K562 (cell line): Measurements from ENCODE around the gene FAM89B. TPM values are rescaled to one million over a fixed set of nuclear protein-coding genes. Genes with fewer than 3 reads are reported as not detected.

Experiments used
- ATAC-seq: fragments of 200-7000 bp; cut with Tn5 transposase; 3 replicates; pipeline ENCODE4 v1.9.1; 2020; ENCODE audit warnings: moderate library complexity
- BruUV-seq: library from RNA; stranded (reverse); fragments of 400-500 nt; replicated peaks from 2 replicates; lab custom pipeline; 2021; lab: Mats Ljungman, UMichigan
- CTCF ChIA-PET: fragments of 300-600 bp; formaldehyde crosslinking; extraction: SDS; loops from one replicate; lab custom pipeline; 2021; ENCODE audit warnings: low intra/inter-chr PET ratio; lab: Yijun Ruan, JAX
- POLR2A ChIA-PET: fragments of 300-600, 350-650 bp; sonication (Branson Sonifier 250); formaldehyde crosslinking; extraction: SDS; loops from one replicate; lab custom pipeline; 2021; ENCODE audit warnings: antibody characterized with exemption, inconsistent platforms; lab: Yijun Ruan, JAX
- DNase-seq, 4 experiments: peaks; one replicate each; pipeline versions ENCODE4 v3.0.0 to v3.0.0-alpha.2; 2011 to 2018; ENCODE audit warnings: low spot score in 3 of 4, mixed read lengths in 3 of 4; ENCODE audit errors: extremely low read depth in 1 of 4
- FAIRE-seq: peaks from 2 replicates; lab custom pipeline; 2011; peaks lifted over from hg19 to GRCh38; lab: Jason Lieb, UNC
- H2AFZ ChIP-seq: 2 replicates; pipeline ENCODE4 v1.6.0; 2011; ENCODE audit warnings: low read depth, low read length, control low read depth, inconsistent platforms
- H3K27ac ChIP-seq: fragments of 200-600 bp; 3 replicates; pipeline ENCODE4 v1.8.0; 2011; ENCODE audit warnings: low read depth, mild to moderate bottlenecking, control low read depth, inconsistent platforms, low read length, moderate library complexity, mixed read lengths; ENCODE audit errors: extremely low read depth
- H3K27me3 ChIP-seq, 2 experiments: fragments of 300-600 bp in 1 of 2; 2 replicates in 1 of 2; 3 replicates in 1 of 2; pipeline versions ENCODE4 v1.6.0 to v1.8.0; 2011; ENCODE audit warnings: inconsistent platforms in 2 of 2, low read length in 2 of 2, mild to moderate bottlenecking in 1 of 2, mixed read lengths in 1 of 2, moderate library complexity in 1 of 2; ENCODE audit not compliant: control insufficient read depth in 2 of 2, insufficient read depth in 2 of 2
- H3K36me3 ChIP-seq: fragments of 300-600 bp; 3 replicates; pipeline ENCODE4 v1.8.0; 2011; ENCODE audit warnings: mild to moderate bottlenecking, low read length, inconsistent platforms; ENCODE audit not compliant: control insufficient read depth, insufficient read depth
- H3K4me1 ChIP-seq, 2 experiments: fragments of 200-600 bp in 1 of 2; replicated peaks in 1 of 2; 2 replicates in 1 of 2; 3 replicates in 1 of 2; pipeline versions ENCODE4 v1.5.1 to v1.8.0; 2011; ENCODE audit warnings: inconsistent platforms in 2 of 2, low read length in 2 of 2, mild to moderate bottlenecking in 1 of 2, mixed read lengths in 1 of 2, moderate library complexity in 1 of 2; ENCODE audit not compliant: control insufficient read depth in 2 of 2, insufficient read depth in 2 of 2
- H3K4me2 ChIP-seq: 2 replicates; pipeline ENCODE4 v1.6.1; 2011; ENCODE audit warnings: low read length, control low read depth, inconsistent platforms, mixed read lengths; ENCODE audit not compliant: insufficient read depth
- H3K4me3 ChIP-seq: fragments of 200-600 bp; sonication (generic), shearing (Covaris generic); 2 replicates; pipeline ENCODE4 v1.5.1; 2016; ENCODE audit warnings: control low read depth, inconsistent platforms
- H3K79me2 ChIP-seq: fragments of 200-600 bp; 3 replicates; pipeline ENCODE4 v1.8.0; 2011; ENCODE audit warnings: low read length, inconsistent platforms; ENCODE audit not compliant: control insufficient read depth, insufficient read depth
- H3K9ac ChIP-seq, 2 experiments: 2 replicates each; pipeline versions ENCODE4 v1.6.0 to v1.6.1; 2011; ENCODE audit warnings: low read depth in 2 of 2, low read length in 2 of 2, control low read depth in 1 of 2, inconsistent platforms in 1 of 2, mild to moderate bottlenecking in 1 of 2, mixed read lengths in 1 of 2; ENCODE audit not compliant: insufficient read depth in 1 of 2
- H3K9me1 ChIP-seq: one replicate; pipeline ENCODE4 v1.6.0; 2011; ENCODE audit warnings: inconsistent platforms, mild to moderate bottlenecking, low read length, moderate library complexity; ENCODE audit not compliant: control insufficient read depth, insufficient read depth
- H3K9me3 ChIP-seq: replicated peaks from 2 replicates; pipeline ENCODE4 v1.5.1; 2011; ENCODE audit warnings: low read depth, low read length, inconsistent platforms; ENCODE audit not compliant: control insufficient read depth, insufficient read depth
- H4K20me1 ChIP-seq: replicated peaks from 2 replicates; pipeline ENCODE4 v1.6.1; 2011; ENCODE audit warnings: low read length, inconsistent platforms, mixed read lengths; ENCODE audit not compliant: control insufficient read depth, insufficient read depth
- BRD4 ChIP-seq: fragments of 200-600 bp; sonication (generic); IDR thresholded peaks from 2 replicates; pipeline ENCODE4 v1.6.1; 2017; ENCODE audit warnings: inconsistent platforms
- COPS2 ChIP-seq: fragments of 450-650 bp; conservative IDR thresholded peaks from 2 replicates; pipeline ENCODE4 v1.6.1; 2016; ENCODE audit warnings: mild to moderate bottlenecking, moderate library complexity
- EGR1 ChIP-seq: fragments of 450-650 bp; conservative IDR thresholded peaks from 2 replicates; pipeline ENCODE4 v1.6.1; 2017; ENCODE audit warnings: mild to moderate bottlenecking
- HDAC6 ChIP-seq: IDR thresholded peaks from 2 replicates; pipeline ENCODE4 v1.6.1; 2012; ENCODE audit warnings: low read depth, mild to moderate bottlenecking, control low read depth, inconsistent platforms, low read length, moderate library complexity
- KAT8 ChIP-seq: fragments of 450-650 bp; IDR thresholded peaks from 2 replicates; pipeline ENCODE4 v1.6.1; 2016; ENCODE audit warnings: low read depth, mild to moderate bottlenecking
- MIER1 ChIP-seq: fragments of 450-650 bp; IDR thresholded peaks from 2 replicates; pipeline ENCODE4 v1.6.1; 2016; ENCODE audit warnings: antibody characterized with exemption, mild to moderate bottlenecking, low read depth
- MTA3 ChIP-seq: fragments of 450-650 bp; formaldehyde crosslinking; IDR thresholded peaks from 2 replicates; pipeline ENCODE4 v1.6.1; 2017; ENCODE audit warnings: mild to moderate bottlenecking, borderline replicate concordance
- NCOA6 ChIP-seq: fragments of 450-650 bp; IDR thresholded peaks from 2 replicates; pipeline ENCODE4 v1.6.1; 2017; ENCODE audit warnings: mild to moderate bottlenecking
- NELFE ChIP-seq: IDR thresholded peaks from 2 replicates; pipeline ENCODE4 v1.6.1; 2011; ENCODE audit warnings: mild to moderate bottlenecking; ENCODE audit not compliant: insufficient read depth, insufficient read length
- PKNOX1 ChIP-seq: fragments of 450-650 bp; IDR thresholded peaks from 2 replicates; pipeline ENCODE4 v1.6.1; 2016
- POLR3A ChIP-seq: IDR thresholded peaks from 2 replicates; pipeline ENCODE4 v1.6.1; 2011; ENCODE audit warnings: borderline replicate concordance, mild to moderate bottlenecking, moderate library complexity; ENCODE audit not compliant: insufficient read length, insufficient read depth; ENCODE audit errors: extremely low read depth
- RREB1 ChIP-seq: fragments of 250-450 bp; sonication (Bioruptor Pico); IDR thresholded peaks from 2 replicates; pipeline ENCODE4 v1.4.0; 2020
- TFAM ChIP-seq: fragments of 250-450 bp; sonication (Bioruptor Pico); conservative IDR thresholded peaks from 2 replicates; pipeline ENCODE4 v1.5.0; 2021; ENCODE audit warnings: mild to moderate bottlenecking, moderate library complexity
- TOE1 ChIP-seq, 2 experiments: fragments of 450-650 bp in 1 of 2; sonication (generic) in 1 of 2; formaldehyde crosslinking in 1 of 2; IDR thresholded peaks; 2 replicates each; pipeline versions ENCODE4 v1.7.1 to v1.8.0; 2016 to 2022; ENCODE audit warnings: borderline replicate concordance in 2 of 2, mild to moderate bottlenecking in 2 of 2, antibody characterized with exemption in 1 of 2, inconsistent platforms in 1 of 2, low read depth in 1 of 2, missing genetic modification reagents in 1 of 2, moderate library complexity in 1 of 2
- WGBS: fragments of 100-300 bp; shearing (Covaris generic); methylation state at CpG from one replicate; pipeline ENCODE4 v1.1.6; 2016; ENCODE audit warnings: low coverage, mixed read lengths; ENCODE audit not compliant: insufficient coverage; ENCODE audit errors: missing lambda C conversion rate; 5-methylcytosine and 5-hydroxymethylcytosine counted together
- in situ Hi-C: fragments of 300-500 bp; cut with MboI; formaldehyde crosslinking; loops from 4 replicates; pipeline ENCODE4 v1.15.0; 2018; ENCODE audit warnings: inconsistent platforms, mixed read lengths
- intact Hi-C: fragments of 100-400 bp; cut with micrococcal nuclease; formaldehyde crosslinking; loops from 2 replicates; pipeline ENCODE4 v1.14.2; 2022
- polyA plus RNA-seq, 8 experiments: library from polyadenylated mRNA; depleted of rRNA in 4 of 8; stranded (reverse) in 5 of 8; unstranded in 3 of 8; fragments of >200 nt; fragmentation: Nextera tagmentation in 2 of 8; fragmentation: Illumina TruSeq in 1 of 8; extraction: Ambion mirVana in 2 of 8; extraction: Trizol in 1 of 8; gene quantifications; 2 replicates each; pipeline versions ENCODE4 v1.2.1 to v1.2.3, GENCODE V29; 2011 to 2014; ENCODE audit warnings: inconsistent platforms in 1 of 8, missing spikeins in 1 of 8
- total RNA-seq, 7 experiments: library from RNA; depleted of rRNA in 6 of 7; stranded (reverse); fragments of >200 nt in 6 of 7; fragmentation: Illumina TruSeq in 2 of 7; extraction: Trizol in 2 of 7; gene quantifications; 2 replicates each; pipeline versions ENCODE4 v1.2.1 to v1.2.3, GENCODE V29; 2011 to 2021; ENCODE audit warnings: low replicate concordance in 1 of 7

Gene FAM89B
- total and polyA plus RNA-seq, 9 of the 15 experiments (the other 6 are each of a cell fraction or from before 2014, with no cell fraction given): 0.32 to 27.6 (median 11.9) TPM

- ChIA-PET POLR2A (interaction anchor here (0.5 to 6.5 kb wide), 15 partner anchors 10 to 247 kb away, joined by 3 to 48 read pairs (median 5); partner anchors contain the start of genes MALAT1 and NEAT1), CTCF (no interaction called here)
- intact Hi-C loops (loop anchor here (5.0 kb wide), 1 partner anchor 46 kb away; the partner anchor contains the start of genes FAM89B and ZNRD2), in situ Hi-C loops (no loop called here)
- no peaks in the 10 kb centered on the region for H3K27me3 ChIP-seq
- H3K79me2 ChIP-seq: peaks cover 26% of the 10 kb centered on the region
- H3K9me3 ChIP-seq: no peaks in the 10 kb centered on the region
- H3K36me3 ChIP-seq: peaks cover 43% of the 10 kb centered on the region; the same call in 2 of the 3 replicates
- H3K27ac ChIP-seq: peak overlapping the region; percentile 90
- peak overlapping the region; percentile 90 to 94 for H3K9ac ChIP-seq
- TSS peak; percentile 63 for BruUV-seq
- no peak for FAIRE-seq
- peak in 2 of 4 experiments; percentile 16 for DNase-seq
- H3K4me1 ChIP-seq: peaks cover 38 to 45% of the 10 kb centered on the region in 2 experiments
- H4K20me1 ChIP-seq: 0 out of 2 replicates have a peak, but pooled peaks cover 4% of the 10 kb centered on the region
- peak overlapping the region; percentile 100 for H3K4me3 ChIP-seq
- ATAC-seq: no peak
- peaks cover 4% of the 10 kb centered on the region for H3K9me1 ChIP-seq
- WGBS: 39% methylated on average over 26 of the region's 31 CpGs
- peak overlapping the region; percentile 97 for H3K4me2 ChIP-seq
- H2AFZ ChIP-seq: peak overlapping the region; percentile 81
- no peak for TF ChIP-seq POLR3A
- TF ChIP-seq BRD4: no peak
- no peak for TF ChIP-seq TFAM (CRISPR knock-in tag)
- TF ChIP-seq MTA3: 0 out of 2 replicates have a peak, but pooled peaks have one; percentile 3
- no peak for TF ChIP-seq NELFE
- TF ChIP-seq HDAC6: no peak
- no peak for TF ChIP-seq RREB1 (CRISPR knock-in tag)
- TF ChIP-seq COPS2: no peak
- TF ChIP-seq KAT8: no peak
- TF ChIP-seq MIER1: no peak
- TF ChIP-seq TOE1 (IDR thresholded peaks at IDR 0.05; ENCODE audit: borderline replicate concordance): 0 out of 2 replicates have a peak, but pooled peaks have one; percentile 2
- no peak for TF ChIP-seq TOE1 (CRISPR knock-in tag; IDR thresholded peaks at IDR 0.05; ENCODE audit: borderline replicate concordance, low read depth)
- no peak for TF ChIP-seq EGR1
- TF ChIP-seq NCOA6: no peak
- peak; percentile 4; the same call in 1 of the 2 replicates for TF ChIP-seq PKNOX1
Measured at GRCh38 chr11:65525546-65526480, 46.5 kb upstream of the FAM89B start.
